KOPT-K1 (cell line): ENCODE measurements around the gene RASL12.
"Not testable (repeated sequence)": the region's sequence is repeated elsewhere in the genome, so short reads cannot be mapped to it uniquely, and the experiment has no call there.

ENCODE experiments used
- H3K27ac ChIP-seq: fragments of 200-600 bp; sonication (generic); 2 replicates; pipeline ENCODE4 v1.5.1; 2016; ENCODE audit warnings: antibody characterized with exemption, mild to moderate bottlenecking, low read depth, low read length; ENCODE audit not compliant: poor library complexity, severe bottlenecking
- H3K36me3 ChIP-seq: fragments of 200-600 bp; sonication (generic); 2 replicates; pipeline ENCODE4 v1.5.1; 2017; ENCODE audit warnings: antibody characterized with exemption, mild to moderate bottlenecking, low read length, moderate library complexity; ENCODE audit not compliant: insufficient read depth
- H3K9me3 ChIP-seq: fragments of 200-600 bp; sonication (generic); 2 replicates; pipeline ENCODE4 v1.5.1; 2017; ENCODE audit warnings: antibody characterized with exemption, low read length, mild to moderate bottlenecking; ENCODE audit not compliant: insufficient read depth, poor library complexity, severe bottlenecking

Gene RASL12, protein sequence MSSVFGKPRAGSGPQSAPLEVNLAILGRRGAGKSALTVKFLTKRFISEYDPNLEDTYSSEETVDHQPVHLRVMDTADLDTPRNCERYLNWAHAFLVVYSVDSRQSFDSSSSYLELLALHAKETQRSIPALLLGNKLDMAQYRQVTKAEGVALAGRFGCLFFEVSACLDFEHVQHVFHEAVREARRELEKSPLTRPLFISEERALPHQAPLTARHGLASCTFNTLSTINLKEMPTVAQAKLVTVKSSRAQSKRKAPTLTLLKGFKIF

GRCh38 chr15:65067645-65068402 lies at the start of gene RASL12:
Gene RASL12 (minus strand): TSS chr15:65067991. CDS start chr15:65067835, 156 bp downstream.
- no peaks in the 10 kb centered on the region for H3K36me3 ChIP-seq
- H3K27ac ChIP-seq: no peak within 1 kb of the TSS
- H3K9me3 ChIP-seq: no peaks in the 10 kb centered on the region

DNA sequence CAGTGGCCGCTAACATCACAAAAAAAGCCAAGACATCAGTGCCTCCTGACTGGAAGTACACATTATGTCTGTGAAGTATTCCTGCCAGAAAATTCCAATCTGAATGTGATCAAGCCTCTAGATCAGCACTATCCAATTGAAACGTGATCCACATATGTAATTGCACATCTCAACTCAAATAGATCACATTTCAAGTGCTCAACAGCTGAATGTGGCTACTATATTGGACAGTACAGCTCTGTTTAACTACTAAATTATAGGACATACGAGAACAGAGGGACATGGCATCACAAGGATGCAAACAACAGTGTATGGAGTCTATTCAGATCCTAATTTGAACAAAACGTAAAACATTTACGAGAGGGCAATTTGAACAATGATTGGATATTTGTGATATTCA lies 47.8 kb upstream of the RASL12 start:
- Histone ChIP-seq H3K36me3 (peaks cover 95% of the 10 kb centered on the region), H3K27ac (no peak overlapping the region), H3K9me3 (no peaks in the 10 kb centered on the region)

DNA sequence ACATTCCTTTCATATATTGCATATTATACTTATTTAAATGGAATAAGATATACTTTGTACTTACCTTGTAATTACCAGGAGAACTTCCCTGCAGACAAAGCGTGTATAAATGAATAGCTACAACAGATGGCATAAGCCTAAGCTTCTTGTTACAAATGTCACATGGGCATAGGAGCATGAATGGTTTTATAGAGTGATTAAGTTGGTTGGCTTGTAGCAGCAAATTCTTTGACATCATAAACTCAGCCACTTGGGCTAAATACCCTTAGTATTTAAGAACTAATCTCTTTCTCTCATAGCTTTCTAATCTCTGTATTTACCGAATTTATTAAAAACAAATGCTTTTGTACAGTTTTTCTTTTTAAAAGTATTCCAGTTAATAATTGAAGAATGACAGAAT lies 47.3 kb upstream of the RASL12 start, which contains the start of gene UBAP1L:
TSS of gene UBAP1L (minus strand) at position 115 of the 400 bp plus-strand sequence. CDS start 8,985 bp downstream, outside the sequence.
- Histone ChIP-seq H3K27ac (no peak within 1 kb of the TSS), H3K36me3 (peaks cover 90% of the 10 kb centered on the region), H3K9me3 (no peaks in the 10 kb centered on the region)

DNA sequence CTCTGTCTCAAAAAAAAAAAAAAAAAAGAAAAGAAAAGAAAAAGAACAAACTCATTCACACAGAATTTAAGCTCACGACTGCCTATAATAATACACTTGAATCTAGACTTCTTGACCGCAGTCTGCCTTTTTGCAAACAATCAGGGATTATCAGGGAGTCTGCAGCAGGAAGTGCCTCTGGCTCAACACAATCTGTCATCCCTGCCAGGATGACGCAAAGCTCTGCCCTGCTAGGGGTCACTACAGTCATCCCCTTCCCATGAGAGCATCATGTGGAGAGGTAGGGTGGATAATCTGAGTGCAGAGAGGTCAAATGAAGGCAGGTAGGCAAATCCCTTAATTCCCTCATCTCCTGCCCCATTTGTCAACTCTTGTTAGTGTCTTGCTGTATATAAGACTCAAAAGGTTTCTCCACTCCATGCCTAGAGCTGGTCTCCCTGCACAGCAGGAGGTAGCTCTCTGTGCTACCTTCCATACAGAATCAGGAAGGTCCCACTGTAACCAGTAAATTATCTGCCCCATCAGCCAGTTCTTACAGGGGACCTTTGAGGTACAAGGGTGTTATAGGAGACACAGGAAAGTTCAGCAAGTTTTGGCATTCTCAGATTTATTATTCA lies 43.0 kb upstream of the RASL12 start:
- H3K36me3 ChIP-seq: peaks cover 66% of the 10 kb centered on the region
- no peak overlapping the region for H3K27ac ChIP-seq
- H3K9me3 ChIP-seq: no peaks in the 10 kb centered on the region

GRCh38 chr15:65106011-65106590 lies 38.3 kb upstream of the RASL12 start:
- Histone ChIP-seq H3K9me3 (no peaks in the 10 kb centered on the region), H3K36me3 (peaks cover 55% of the 10 kb centered on the region), H3K27ac (no peak overlapping the region)

DNA sequence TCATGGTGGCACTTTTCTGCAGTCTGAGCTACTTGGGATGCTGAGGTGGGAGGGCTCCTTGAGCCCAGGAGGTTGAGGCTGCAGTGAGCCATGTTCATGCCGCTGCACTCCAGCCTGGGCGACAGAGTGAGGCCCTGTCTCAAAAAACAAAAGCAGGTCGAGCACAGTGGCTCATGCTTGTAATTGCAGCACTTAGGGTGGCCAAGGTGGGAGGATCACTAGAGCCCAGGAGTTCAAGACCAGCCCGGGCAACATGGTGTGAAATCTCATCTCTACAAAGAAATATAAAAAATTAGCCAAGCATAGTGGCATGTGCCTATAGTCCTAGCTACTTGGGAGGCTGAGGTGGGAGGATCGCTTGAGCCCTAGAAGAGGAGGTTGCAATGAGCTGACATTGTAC lies 37.2 kb upstream of the RASL12 start:
- peaks cover 60% of the 10 kb centered on the region for H3K36me3 ChIP-seq
- H3K9me3 ChIP-seq: no peaks in the 10 kb centered on the region
- H3K27ac ChIP-seq: no peak overlapping the region

DNA sequence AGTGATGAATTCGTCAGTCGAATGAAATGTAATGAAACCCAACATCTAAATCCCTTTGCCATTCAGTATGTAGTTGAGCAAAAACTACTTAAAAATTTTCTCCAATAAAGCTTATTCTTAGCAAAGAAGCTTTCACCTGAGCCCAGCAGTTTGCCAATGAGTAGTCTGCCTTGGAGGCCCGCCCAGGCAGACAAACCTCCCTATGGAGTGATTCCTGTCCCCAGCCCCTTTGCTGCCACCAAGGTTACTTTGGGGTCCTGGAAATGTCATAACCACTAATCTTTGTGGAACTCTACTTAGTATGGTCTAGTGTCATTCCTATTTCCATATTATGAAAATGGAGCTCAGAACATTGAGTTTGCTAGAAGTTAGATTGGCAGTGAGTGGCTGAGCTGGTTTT lies 35.1 kb upstream of the RASL12 start:
- Histone ChIP-seq H3K36me3 (peaks cover 76% of the 10 kb centered on the region), H3K9me3 (no peaks in the 10 kb centered on the region), H3K27ac (no peak overlapping the region)

GRCh38 chr15:65101891-65102708 lies 34.3 kb upstream of the RASL12 start:
- Histone ChIP-seq H3K9me3 (no peaks in the 10 kb centered on the region), H3K36me3 (peaks cover 76% of the 10 kb centered on the region), H3K27ac (no peak overlapping the region)

DNA sequence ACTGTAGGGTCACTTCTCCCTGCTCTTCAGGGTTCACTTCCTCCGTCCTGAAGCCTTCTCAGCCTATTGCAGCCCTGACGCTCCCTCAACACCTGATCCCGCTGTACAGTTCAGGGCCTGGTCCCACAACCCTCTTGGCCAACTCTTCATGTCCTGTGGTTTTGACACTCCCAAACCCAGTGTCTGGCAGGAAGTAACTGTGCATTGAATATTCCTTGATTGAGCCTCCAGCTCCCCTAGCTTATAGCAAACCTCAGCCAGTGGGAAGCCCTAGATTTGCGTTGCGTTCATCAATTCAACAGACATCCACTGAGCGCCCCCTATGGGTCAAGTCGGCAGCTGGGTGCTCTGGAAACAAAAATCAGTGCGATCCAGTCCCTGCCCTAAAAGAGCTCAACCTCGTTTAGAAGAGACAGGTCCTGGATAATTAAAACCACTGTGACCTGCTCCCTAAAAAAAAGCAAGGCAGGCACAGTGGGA lies 33.7 kb upstream of the RASL12 start:
- no peak overlapping the region for H3K27ac ChIP-seq
- H3K36me3 ChIP-seq: peaks cover 75% of the 10 kb centered on the region
- no peaks in the 10 kb centered on the region for H3K9me3 ChIP-seq

DNA sequence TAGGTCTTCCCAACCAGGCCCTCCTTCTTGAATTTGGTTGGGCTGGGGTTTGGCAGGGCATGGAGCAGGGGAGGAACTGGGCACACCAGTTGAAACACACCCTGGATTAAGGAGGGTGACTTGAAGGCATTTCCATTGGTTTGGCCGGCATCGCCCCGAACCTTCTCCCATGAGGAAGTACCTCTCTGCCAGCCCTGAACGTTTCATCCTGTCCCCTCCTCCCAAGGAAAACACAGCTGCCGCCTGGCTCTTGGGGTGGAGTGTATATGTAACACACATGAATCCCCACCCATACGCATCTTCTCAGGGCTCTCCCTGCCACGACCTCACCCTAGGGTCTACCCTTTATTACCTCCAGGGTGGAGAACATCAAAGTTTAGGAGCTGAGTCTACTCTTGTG lies 32.7 kb upstream of the RASL12 start:
- no peaks in the 10 kb centered on the region for H3K9me3 ChIP-seq
- no peak overlapping the region for H3K27ac ChIP-seq
- H3K36me3 ChIP-seq: peaks cover 66% of the 10 kb centered on the region

GRCh38 chr15:65099801-65100200 lies 32.0 kb upstream of the RASL12 start:
- H3K27ac ChIP-seq, H3K9me3 ChIP-seq: not testable (repeated sequence)

DNA sequence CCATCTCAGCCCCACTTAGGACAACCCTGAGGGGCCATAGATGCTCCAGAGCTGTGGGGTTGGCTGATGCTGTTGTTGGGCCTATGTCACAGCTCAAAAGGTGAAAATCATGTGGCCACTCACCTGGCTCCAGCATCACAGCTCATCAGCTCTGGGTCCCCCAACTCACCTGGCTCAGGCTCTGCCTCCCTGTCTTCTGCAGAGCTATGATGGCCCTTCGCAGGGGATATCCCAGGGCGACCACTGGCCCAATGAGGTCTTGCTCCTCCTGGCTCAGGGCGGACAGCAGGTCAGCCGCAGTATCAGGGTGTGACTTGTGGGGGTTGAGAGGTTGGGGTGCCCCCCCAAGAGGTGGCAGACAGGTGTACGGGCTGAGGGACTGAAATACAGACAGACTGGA lies 31.5 kb upstream of the RASL12 start:
- H3K9me3 ChIP-seq: no peaks in the 10 kb centered on the region
- no peak overlapping the region for H3K27ac ChIP-seq
- H3K36me3 ChIP-seq: peaks cover 60% of the 10 kb centered on the region

More at GRCh38 chr15:65099801-65100200, 32.0 kb upstream of the RASL12 start:
- peaks cover 60% of the 10 kb centered on the region for H3K36me3 ChIP-seq

DNA sequence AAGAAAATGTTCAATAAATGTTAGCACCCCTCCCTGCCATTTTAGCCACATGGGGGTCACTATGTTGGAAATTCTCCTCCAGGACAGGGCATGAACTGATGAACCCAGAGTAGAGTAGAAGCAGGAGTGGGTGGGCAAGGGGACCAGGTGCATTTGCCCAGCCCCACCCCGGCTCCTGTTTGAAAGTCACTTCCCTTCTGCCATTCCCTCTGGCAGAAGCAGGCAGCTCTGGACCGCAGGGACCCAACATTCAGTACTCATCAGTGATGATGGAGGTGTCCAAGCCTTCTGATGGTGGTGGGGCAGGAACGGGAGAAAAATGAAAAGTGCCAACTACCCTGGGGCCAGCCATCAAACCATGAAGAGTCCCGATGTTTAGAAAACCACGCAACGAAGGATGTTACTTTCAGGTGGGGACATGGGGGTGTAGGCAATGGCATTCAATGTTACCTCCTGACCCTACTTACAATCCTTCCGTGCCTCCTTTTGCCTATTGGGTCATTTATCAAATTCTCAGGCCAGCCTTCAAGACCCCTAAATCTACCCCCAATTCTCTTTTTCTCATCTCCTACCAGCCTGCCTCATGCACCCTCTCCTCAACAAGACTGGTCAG lies 30.0 kb upstream of the RASL12 start:
- H3K9me3 ChIP-seq: no peaks in the 10 kb centered on the region
- H3K27ac ChIP-seq: no peak overlapping the region
- peaks cover 50% of the 10 kb centered on the region for H3K36me3 ChIP-seq
